ENCODE measurements around the gene PLA2G2C. TPM values are rescaled to one million over a fixed set of nuclear protein-coding genes. Genes with fewer than 3 reads are reported as not detected.

The PLA2G2C gene
- total and polyA plus RNA-seq, 7 donors = 0.09 to 5.5 (median 1.4) TPM; not detected in 2

GRCh38 chr1:20229171-20229570 is 42.9 kb upstream of the PLA2G2C start:
- TF ChIP-seq POLR2A (IDR thresholded peaks at IDR 0.05) (no peak), EP300 (IDR thresholded peaks at IDR 0.05) (no peak), POLR2AphosphoS5 (IDR thresholded peaks at IDR 0.05) (no peak)
- TF ChIP-seq, protein P1, sequence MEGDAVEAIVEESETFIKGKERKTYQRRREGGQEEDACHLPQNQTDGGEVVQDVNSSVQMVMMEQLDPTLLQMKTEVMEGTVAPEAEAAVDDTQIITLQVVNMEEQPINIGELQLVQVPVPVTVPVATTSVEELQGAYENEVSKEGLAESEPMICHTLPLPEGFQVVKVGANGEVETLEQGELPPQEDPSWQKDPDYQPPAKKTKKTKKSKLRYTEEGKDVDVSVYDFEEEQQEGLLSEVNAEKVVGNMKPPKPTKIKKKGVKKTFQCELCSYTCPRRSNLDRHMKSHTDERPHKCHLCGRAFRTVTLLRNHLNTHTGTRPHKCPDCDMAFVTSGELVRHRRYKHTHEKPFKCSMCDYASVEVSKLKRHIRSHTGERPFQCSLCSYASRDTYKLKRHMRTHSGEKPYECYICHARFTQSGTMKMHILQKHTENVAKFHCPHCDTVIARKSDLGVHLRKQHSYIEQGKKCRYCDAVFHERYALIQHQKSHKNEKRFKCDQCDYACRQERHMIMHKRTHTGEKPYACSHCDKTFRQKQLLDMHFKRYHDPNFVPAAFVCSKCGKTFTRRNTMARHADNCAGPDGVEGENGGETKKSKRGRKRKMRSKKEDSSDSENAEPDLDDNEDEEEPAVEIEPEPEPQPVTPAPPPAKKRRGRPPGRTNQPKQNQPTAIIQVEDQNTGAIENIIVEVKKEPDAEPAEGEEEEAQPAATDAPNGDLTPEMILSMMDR (IDR thresholded peaks at IDR 0.05) = no peak
- 61 to 79% methylated on average over 2 of the region's 2 CpGs for WGBS, 2 donors

DNA sequence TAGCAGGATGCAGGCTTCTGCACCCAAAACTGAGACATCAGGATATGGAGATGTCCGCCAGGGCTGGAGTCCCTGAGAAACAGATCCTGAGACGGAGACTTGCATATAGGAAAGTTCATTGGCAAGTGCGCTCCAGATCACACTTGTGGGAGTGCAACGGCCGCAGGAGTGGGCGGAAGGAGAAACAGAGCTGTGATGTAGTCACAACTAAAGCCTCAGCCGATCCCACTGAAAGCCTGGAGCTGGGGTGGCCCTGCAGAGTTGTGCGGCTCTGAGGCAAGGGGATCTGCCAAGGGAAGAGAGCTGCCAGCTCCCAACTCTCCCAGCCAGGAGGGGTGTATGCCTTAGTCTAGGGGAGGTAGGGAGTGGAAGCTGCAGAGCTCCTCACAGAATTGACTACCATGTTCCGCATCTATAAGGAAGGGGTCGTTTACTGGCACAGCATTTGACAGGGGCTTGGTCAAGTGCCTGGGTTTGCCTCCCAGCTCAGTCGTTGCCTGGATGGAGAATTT is 42.1 kb upstream of the PLA2G2C start:
- Histone ChIP-seq H3K4me1 (no peaks in the 10 kb centered on the region), H3K36me3 (no peaks in the 10 kb centered on the region), H3K4me3 (no peak overlapping the region), H3K9me3 (no peaks in the 10 kb centered on the region), H3K27ac (no peak overlapping the region), H3K27me3 (peaks cover 0 to 12% (median 0%) of the 10 kb centered on the region in 3 donors)
- no peak for DNase-seq
- intact Hi-C loops (cut with DNase I) = no loop called here
- WGBS, 2 donors = 88 to 92% methylated on average over 11 of the region's 11 CpGs
- TF ChIP-seq POLR2AphosphoS5 (IDR thresholded peaks at IDR 0.05) (no peak), POLR2A (IDR thresholded peaks at IDR 0.05) (no peak), EP300 (IDR thresholded peaks at IDR 0.05) (no peak)
- TF ChIP-seq, protein P1 (IDR thresholded peaks at IDR 0.05) = no peak

More at GRCh38 chr1:20229171-20229570, 42.9 kb upstream of the PLA2G2C start:
- intact Hi-C loops (cut with DNase I) = no loop called here
- H3K27me3 ChIP-seq = peaks cover 0 to 20% (median 7%) of the 10 kb centered on the region in 3 donors
- no peaks in the 10 kb centered on the region for H3K36me3 ChIP-seq
- no peaks in the 10 kb centered on the region for H3K9me3 ChIP-seq
- H3K27ac ChIP-seq = no peak overlapping the region
- no peaks in the 10 kb centered on the region for H3K4me1 ChIP-seq
- H3K4me3 ChIP-seq = no peak overlapping the region
- DNase-seq = no peak

DNA sequence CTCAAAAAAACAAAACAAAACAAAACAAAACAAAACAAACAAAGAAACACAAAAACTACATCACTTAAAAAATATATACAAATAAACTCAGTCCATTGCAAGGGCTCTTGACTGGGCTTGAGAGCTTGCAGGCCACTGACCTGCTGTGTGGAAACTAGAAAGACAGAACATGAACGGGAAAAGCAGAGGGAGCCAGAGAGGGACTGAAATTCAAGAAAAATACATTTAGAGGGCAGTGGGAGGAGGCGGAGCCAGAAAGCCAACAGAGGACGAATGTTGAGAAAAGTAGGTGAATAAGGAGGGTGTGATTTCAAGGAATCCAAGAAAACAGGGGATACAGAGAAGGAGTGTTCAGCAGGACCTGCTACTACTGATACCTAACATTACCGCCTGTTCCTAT is 41.4 kb upstream of the PLA2G2C start:
- H3K4me1 ChIP-seq = no peaks in the 10 kb centered on the region
- H3K36me3 ChIP-seq = no peaks in the 10 kb centered on the region
- no peaks in the 10 kb centered on the region for H3K9me3 ChIP-seq
- DNase-seq = no peak
- no peak for TF ChIP-seq EP300 (IDR thresholded peaks at IDR 0.05)
- no peak for TF ChIP-seq POLR2A (IDR thresholded peaks at IDR 0.05)
- TF ChIP-seq, protein P1 (IDR thresholded peaks at IDR 0.05) = no peak
- no peak for TF ChIP-seq POLR2AphosphoS5 (IDR thresholded peaks at IDR 0.05)
- WGBS, 2 donors = 64 to 83% methylated on average over 4 of the region's 4 CpGs
- peaks cover 0 to 7% (median 0%) of the 10 kb centered on the region in 3 donors for H3K27me3 ChIP-seq
- H3K4me3 ChIP-seq = no peak overlapping the region
- no peak overlapping the region for H3K27ac ChIP-seq
- intact Hi-C loops (cut with DNase I) = no loop called here

GRCh38 chr1:20224546-20224945 is 38.2 kb upstream of the PLA2G2C start:
- no peaks in the 10 kb centered on the region for H3K27me3 ChIP-seq
- WGBS, 2 donors = 40 to 53% methylated on average over 3 of the region's 3 CpGs

DNA sequence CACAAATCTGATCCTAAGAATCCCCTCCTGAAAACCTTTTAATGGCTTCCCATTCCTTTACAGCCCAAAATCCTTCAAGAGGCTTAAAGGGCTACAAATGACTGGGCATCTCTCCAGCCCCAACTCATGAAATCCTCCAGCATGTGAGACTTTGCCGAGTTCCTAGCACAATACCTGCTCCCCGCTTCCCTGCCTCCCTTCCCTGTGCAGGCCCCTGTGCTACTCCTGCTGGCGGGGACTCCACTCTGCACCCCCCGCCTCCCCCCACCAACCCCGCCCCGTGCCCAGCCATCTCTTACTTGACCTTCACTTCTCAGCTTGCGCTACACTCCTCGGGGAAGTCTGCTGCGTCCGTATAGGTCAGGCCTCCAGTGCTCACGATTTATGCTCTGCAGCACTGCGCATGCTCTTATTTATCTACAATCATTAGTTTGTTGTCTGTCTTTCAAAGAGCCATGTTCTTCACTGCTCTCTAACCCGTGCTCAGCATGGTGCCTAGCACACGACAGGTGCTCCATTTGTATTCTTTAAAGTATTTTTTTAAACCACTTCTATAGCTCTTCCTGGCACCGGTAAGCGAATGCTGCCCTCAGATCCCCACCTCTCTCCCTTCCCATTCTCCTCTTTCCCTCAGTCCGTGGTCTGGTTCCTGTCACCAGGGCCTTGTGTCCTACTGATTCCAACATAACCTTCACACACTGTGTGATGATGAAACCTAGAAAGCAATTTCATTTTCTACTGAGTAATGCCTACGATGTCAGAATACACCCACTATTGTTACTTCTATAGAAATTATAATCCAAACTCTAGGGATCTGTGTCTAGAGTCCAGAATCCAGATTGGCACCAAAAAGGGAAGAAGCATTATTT is 37.5 kb upstream of the PLA2G2C start:
- Histone ChIP-seq H3K36me3 (no peaks in the 10 kb centered on the region), H3K27ac (no peak overlapping the region), H3K9me3 (no peaks in the 10 kb centered on the region), H3K4me1 (no peaks in the 10 kb centered on the region), H3K4me3 (no peak overlapping the region), H3K27me3 (no peaks in the 10 kb centered on the region)
- no peak for DNase-seq
- intact Hi-C loops (cut with DNase I) = no loop called here
- TF ChIP-seq EP300 (IDR thresholded peaks at IDR 0.05) (no peak), POLR2AphosphoS5 (IDR thresholded peaks at IDR 0.05) (no peak), POLR2A (IDR thresholded peaks at IDR 0.05) (no peak)
- TF ChIP-seq, protein P1 (IDR thresholded peaks at IDR 0.05) = no peak
- 48 to 77% methylated on average over 18 of the region's 18 CpGs for WGBS, 2 donors

More at GRCh38 chr1:20224546-20224945, 38.2 kb upstream of the PLA2G2C start:
- Histone ChIP-seq H3K36me3 (no peaks in the 10 kb centered on the region), H3K4me3 (no peak overlapping the region), H3K27ac (no peak overlapping the region), H3K9me3 (no peaks in the 10 kb centered on the region), H3K4me1 (no peaks in the 10 kb centered on the region)
- intact Hi-C loops (cut with DNase I) = no loop called here
- TF ChIP-seq POLR2A (IDR thresholded peaks at IDR 0.05) = no peak
- no peak for TF ChIP-seq EP300 (IDR thresholded peaks at IDR 0.05)
- no peak for DNase-seq
